ENCODE data around the gene DENND6A.
"Not testable (repeated sequence)": the region's sequence is repeated elsewhere in the genome, so short reads cannot be mapped to it uniquely, and the experiment has no call there.

Gene DENND6A

GRCh38 chr3:57694146-57694545 is 1.3 kb upstream of the DENND6A start:
- no peak for DNase-seq

GRCh38 chr3:57692133-57692395 is 813 bp downstream of the DENND6A start:
- not testable (repeated sequence) for DNase-seq

- no peak for DNase-seq
These were observed 1.3 kb downstream of the DENND6A start for GRCh38 chr3:57691411-57692132.

DNA sequence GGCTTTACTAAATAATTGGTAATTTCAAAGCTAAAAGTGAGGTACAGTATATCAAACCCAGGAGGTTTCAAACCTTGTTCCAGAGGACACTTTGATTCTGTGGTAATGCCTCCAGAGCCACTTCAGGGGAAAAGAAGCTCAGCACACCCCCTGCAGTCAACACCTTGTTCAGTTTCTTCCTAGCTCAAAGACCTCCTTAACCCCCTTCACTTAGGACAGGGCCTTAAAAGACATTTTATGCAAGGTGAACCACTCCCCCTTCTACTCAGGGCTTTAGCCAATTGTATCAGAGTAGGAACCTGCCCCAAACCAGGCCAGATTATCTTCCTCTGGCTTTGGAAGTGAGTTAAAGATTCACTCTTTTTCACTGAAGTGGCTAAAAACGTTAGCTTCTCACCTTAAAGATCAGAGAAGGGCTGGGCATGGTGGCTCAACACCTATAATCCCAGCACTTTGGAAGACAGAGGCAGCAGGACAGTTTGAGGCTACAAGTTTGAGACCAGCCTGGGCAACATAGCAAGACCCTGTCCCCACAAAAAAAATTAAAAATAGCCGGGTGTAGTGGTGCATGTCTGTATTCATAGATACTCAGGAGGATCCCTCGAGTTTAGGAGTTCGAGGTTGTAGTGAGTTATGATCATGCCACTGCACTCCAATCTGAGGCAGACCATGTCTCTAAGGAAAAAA is 3.4 kb downstream of the DENND6A start:
- no peak for DNase-seq

DNA sequence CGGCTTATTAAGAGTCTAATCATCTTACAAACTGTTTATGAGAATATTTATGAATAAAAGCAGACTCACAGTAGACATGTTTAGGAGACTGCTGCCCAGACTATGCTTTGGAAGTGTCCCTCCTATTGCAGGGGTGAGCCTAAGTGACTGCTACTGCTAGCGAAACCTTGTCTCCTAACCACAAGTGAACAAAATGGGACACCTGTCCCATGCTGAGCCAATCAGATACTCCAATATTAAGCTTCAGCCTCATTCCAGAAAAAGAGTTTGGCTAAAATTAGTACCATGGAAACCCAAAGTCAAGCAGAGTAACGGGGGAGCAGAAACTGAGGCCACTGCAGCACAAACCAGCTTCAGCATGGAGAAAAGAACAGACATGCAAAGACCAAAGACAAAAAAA is 4.6 kb downstream of the DENND6A start:
- DNase-seq = no peak

DNA sequence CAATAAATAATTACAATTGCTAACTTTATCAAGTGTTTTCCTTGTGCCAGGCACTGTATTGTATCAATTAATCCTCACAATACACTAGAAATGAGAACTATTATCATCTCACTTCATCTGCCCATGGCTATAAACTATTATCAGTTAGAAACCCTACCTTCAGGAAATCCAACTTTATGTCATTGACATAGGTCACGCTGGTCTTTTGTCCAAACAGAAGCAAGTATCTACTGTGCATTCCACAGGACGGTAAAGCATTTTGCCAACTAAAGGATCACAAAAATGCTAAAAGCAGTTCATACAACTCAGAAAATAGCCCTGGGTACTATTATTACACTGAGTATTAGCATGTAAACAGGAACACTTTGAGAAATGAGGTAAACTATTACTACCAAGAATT is 9.6 kb downstream of the DENND6A start:
- no peak for DNase-seq

GRCh38 chr3:57682284-57682683 is 10.6 kb downstream of the DENND6A start:
- DNase-seq = no peak

GRCh38 chr3:57681691-57682090 is 11.2 kb downstream of the DENND6A start:
- no peak for DNase-seq

GRCh38 chr3:57680046-57680445 is 12.8 kb downstream of the DENND6A start:
- DNase-seq = no peak

GRCh38 chr3:57675530-57675929 is 17.3 kb downstream of the DENND6A start:
- no peak for DNase-seq

DNA sequence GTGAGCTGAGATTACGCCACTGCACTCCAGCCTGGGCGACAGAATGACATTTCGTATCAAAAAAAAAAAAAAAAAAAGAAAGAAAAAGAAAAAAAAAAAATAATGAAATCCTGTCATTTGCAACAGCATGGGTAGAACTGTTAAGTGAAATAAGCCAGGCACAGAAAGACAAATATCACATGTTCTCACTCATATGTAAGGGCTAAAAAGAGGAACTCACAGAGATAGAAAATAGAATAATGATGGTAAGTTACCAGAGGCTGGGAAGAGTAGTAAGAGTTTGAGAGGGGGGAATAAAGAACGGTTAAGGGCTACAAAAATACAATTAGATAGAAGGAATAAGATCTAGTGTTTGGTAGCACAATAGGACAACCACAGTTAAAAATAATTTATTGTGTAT is 19.7 kb downstream of the DENND6A start:
- no peak for DNase-seq

GRCh38 chr3:57670543-57670942 is 22.3 kb downstream of the DENND6A start:
- no peak for DNase-seq

- DNase-seq = no peak
These were observed 31.5 kb downstream of the DENND6A start for GRCh38 chr3:57661404-57661803.

DNA sequence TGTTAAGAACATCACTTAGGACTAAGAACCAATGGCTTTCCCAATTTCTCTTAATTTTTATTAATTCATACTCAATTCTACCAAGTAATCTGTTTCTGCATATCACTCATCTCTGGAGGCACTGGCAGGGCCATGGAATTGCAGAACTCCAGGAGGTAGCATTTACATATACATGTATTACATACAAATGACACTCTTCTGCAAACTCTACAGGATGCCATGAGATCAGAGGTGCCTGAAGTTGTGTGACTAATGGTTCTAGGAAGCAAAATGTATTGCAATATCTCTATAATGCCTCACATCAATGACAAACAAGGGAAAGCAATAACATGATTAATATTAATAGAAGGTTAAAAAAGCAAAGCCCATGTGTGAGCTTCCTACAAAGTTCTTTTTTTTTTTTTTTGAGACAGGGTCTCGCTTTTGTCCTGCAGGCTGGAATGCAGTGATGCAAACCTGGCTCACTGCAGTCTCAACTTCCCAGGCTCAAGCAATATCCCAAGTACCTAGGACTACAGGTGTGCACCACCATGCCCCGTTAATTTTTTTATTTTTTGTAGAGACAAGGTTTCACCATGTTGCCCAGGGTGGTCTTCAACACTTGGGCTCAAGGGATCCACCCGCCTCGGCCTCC is 33.0 kb downstream of the DENND6A start:
- no peak for DNase-seq

DNA sequence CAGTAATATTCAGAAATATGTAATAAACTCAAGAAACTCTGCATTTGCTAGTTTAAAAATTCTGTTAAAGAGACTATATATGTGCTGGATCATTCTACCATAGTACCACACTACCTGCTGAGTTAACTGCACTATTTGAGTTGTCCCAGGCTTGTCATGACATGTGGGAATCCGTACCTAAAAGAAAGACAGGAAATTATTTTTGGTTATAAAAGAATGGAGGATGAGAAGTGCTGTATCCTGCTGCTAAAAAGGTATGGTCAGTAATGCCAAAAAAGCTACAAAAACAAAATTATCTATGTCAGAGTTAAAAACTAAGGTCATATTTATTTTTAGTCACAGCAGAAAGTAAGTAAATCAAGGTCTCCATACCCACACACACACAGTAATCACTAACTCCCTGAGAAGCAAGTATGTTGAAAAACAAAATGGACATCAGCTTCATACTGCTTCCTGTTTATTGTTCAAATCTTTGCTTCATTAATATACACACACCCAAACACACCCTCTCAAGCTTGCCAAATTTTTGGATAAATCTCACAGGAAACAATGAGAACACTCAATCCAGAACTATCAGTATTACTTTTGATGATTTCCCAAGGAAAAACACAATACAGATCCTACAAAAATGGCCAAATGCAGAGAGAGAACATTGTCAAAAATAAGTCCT is 33.7 kb downstream of the DENND6A start:
- no peak for DNase-seq

DNA sequence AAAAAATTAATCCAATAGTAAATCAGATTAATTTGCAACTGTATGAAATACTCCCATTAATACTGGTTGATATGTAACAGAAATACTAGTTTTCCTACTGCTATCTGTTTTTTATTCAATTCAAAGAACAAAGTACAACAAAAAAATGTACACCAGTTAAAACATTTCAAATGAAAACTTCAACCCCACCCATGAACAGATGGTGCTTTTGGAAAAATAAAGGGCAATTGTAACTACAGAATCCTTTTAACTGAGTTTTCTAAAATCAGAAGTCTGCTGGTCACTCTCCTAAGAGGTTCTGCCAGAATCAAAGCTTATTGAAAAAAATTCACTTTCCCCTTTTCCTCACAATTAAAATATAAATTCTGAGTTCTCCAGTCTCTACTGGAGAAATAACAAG is 34.3 kb downstream of the DENND6A start:
- DNase-seq = no peak

GRCh38 chr3:57655727-57656126 is 37.1 kb downstream of the DENND6A start:
- DNase-seq = no peak

- DNase-seq = no peak
These were observed 38.6 kb downstream of the DENND6A start for GRCh38 chr3:57654267-57654666.

- no peak for DNase-seq
These were observed 40.7 kb downstream of the DENND6A start for GRCh38 chr3:57652203-57652602.

GRCh38 chr3:57647292-57647940 is 45.5 kb downstream of the DENND6A start:
- no peak for DNase-seq

DNA sequence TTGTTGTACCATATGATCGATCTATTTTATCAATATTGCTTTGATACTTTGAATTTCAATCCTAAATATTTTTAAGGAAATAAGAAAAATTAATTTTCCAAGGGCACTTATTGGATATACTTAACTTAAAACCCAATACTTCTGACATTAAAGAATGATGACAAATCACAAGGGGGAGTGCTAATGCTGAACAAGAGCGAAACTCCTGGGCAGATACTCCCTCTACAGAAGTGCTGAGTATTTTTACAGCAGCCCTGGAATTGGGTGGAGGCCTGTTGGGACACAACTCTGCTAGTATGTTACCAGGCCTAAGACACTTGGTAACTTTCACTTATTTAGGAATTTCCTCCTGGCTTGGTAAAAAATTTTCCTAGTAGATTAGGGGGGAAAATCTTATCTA is 46.2 kb downstream of the DENND6A start:
- no peak for DNase-seq

DNA sequence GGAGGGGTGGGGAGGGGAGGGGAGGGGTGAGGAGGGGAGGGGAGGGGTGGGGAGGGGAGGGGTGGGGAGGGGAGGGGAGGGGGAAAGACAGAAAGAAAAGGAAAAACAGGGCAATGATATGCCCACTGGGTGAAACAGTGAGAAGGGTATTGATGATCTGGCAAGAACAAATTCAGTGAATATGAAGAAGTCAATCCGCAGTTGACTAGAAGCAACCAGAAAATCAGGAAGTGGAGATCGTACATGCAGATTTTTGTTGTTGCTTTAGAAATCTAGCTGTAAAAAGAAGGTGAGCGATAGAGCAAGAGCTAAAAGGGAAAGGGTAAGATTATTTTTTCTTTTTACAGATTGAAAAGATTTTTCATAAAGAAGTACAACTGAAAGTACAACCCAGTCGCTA is 48.1 kb downstream of the DENND6A start:
- DNase-seq = no peak

- no peak for DNase-seq
These were observed 55.5 kb downstream of the DENND6A start for GRCh38 chr3:57637391-57637790.

Measured in cerebellar nuclear complex (tissue), 1 donor.